Stimulated activated naive CD8-positive, alpha-beta T cell treated with anti-CD3 and anti-CD28 coated beads, Interleukin-15, Interleukin-2, amounts not matched to agents 100 U/mL and 50 U/mL, for 24 hours (primary cell): ENCODE measurements around the gene PRPF38B.
"Not testable (repeated sequence)": the region's sequence is repeated elsewhere in the genome, so short reads cannot be mapped to it uniquely, and the experiment has no call there.

Experiments used
- ATAC-seq: fragments of 150-1000 bp; cut with Tn5 transposase; one replicate; pipeline ENCODE4 v1.10.0; 2021
- DNase-seq: peaks from one replicate; pipeline ENCODE4 v3.0.0; 2021

The PRPF38B gene

GRCh38 chr1:108691942-108692723 is at the start of gene PRPF38B:
TSS of gene PRPF38B (plus strand) at chr1:108692310. CDS start at chr1:108692592, 282 bp downstream.
- ATAC-seq (peak; percentile 94), DNase-seq (peak; percentile 94)

GRCh38 chr1:108643492-108644335 is 48.4 kb upstream of the PRPF38B start:
- DNase-seq, result no peak
- peak; percentile 50 for ATAC-seq

GRCh38 chr1:108644984-108645383 is 47.1 kb upstream of the PRPF38B start:
- ATAC-seq, result peak; percentile 48
- DNase-seq, result peak; percentile 41

GRCh38 chr1:108645564-108646184 is 46.4 kb upstream of the PRPF38B start:
- DNase-seq (peak; percentile 11), ATAC-seq (no peak)

- DNase-seq (no peak), ATAC-seq (no peak)
Observed at GRCh38 chr1:108646265-108646647, 45.9 kb upstream of the PRPF38B start.

GRCh38 chr1:108646648-108647269 is 45.4 kb upstream of the PRPF38B start:
- peak; percentile 56 for ATAC-seq
- peak; percentile 68 for DNase-seq

- ATAC-seq (no peak), DNase-seq (no peak)
Observed at GRCh38 chr1:108653431-108654105, 38.5 kb upstream of the PRPF38B start.

- DNase-seq (no peak), ATAC-seq (peak; percentile 70)
Observed at GRCh38 chr1:108657356-108658080, 34.6 kb upstream of the PRPF38B start.

- DNase-seq, result peak; percentile 83
- peak; percentile 76 for ATAC-seq
Observed at GRCh38 chr1:108661030-108661609, 31.0 kb upstream of the PRPF38B start, which contains the start of gene HENMT1. TSS of gene HENMT1 (minus strand) at chr1:108661093. CDS start at chr1:108659884, 1,209 bp downstream.

GRCh38 chr1:108663074-108663473 is 29.0 kb upstream of the PRPF38B start:
- no peak for ATAC-seq

GRCh38 chr1:108664481-108664880 is 27.6 kb upstream of the PRPF38B start:
- ATAC-seq, result no peak
- no peak for DNase-seq

More at GRCh38 chr1:108663074-108663473, 29.0 kb upstream of the PRPF38B start:
- no peak for DNase-seq

- no peak for ATAC-seq
- no peak for DNase-seq
Observed at GRCh38 chr1:108665067-108665466, 27.0 kb upstream of the PRPF38B start.

GRCh38 chr1:108665771-108666170 is 26.3 kb upstream of the PRPF38B start:
- DNase-seq, result no peak
- ATAC-seq, result no peak

- not testable (repeated sequence) for DNase-seq, ATAC-seq
Observed at GRCh38 chr1:108667422-108667821, 24.7 kb upstream of the PRPF38B start.

- no peak for ATAC-seq
- no peak for DNase-seq
Observed at GRCh38 chr1:108668777-108669176, 23.3 kb upstream of the PRPF38B start.

- ATAC-seq (peak; percentile 38), DNase-seq (no peak)
Observed at GRCh38 chr1:108669679-108670078, 22.4 kb upstream of the PRPF38B start.

- ATAC-seq (peak; percentile 63), DNase-seq (no peak)
Observed at GRCh38 chr1:108670131-108670773, 21.9 kb upstream of the PRPF38B start.

GRCh38 chr1:108671143-108671542 is 21.0 kb upstream of the PRPF38B start:
- DNase-seq, result no peak
- no peak for ATAC-seq

- DNase-seq, result no peak
- ATAC-seq, result no peak
Observed at GRCh38 chr1:108678706-108679105, 13.4 kb upstream of the PRPF38B start.
